Stomach smooth muscle (tissue), 2 donors: ENCODE data around the gene GSTO2.

ENCODE experiments used
- H3K27ac ChIP-seq: one replicate; pipeline ENCODE4 v1.7.0; 2013; ENCODE audit warnings: mild to moderate bottlenecking, low read length, inconsistent platforms
- H3K27me3 ChIP-seq, 2 donors: one replicate each; pipeline ENCODE4 v1.7.0; 2013; ENCODE audit warnings: low read length in 2 of 2; ENCODE audit not compliant: insufficient read depth in 2 of 2, control insufficient read depth in 1 of 2
- H3K36me3 ChIP-seq, 2 donors: one replicate each; pipeline ENCODE4 v1.7.0; 2013; ENCODE audit warnings: low read length in 2 of 2; ENCODE audit not compliant: control insufficient read depth in 2 of 2, insufficient read depth in 2 of 2
- H3K4me1 ChIP-seq: one replicate; pipeline ENCODE4 v1.7.0; 2013; ENCODE audit warnings: low read length; ENCODE audit not compliant: control insufficient read depth, insufficient read depth
- H3K4me3 ChIP-seq, 2 donors: one replicate each; pipeline ENCODE4 v1.7.0; 2013; ENCODE audit warnings: low read length in 2 of 2
- H3K9ac ChIP-seq, 2 donors: one replicate each; pipeline ENCODE4 v1.7.0; 2013; ENCODE audit warnings: low read length in 2 of 2, mild to moderate bottlenecking in 1 of 2
- H3K9me3 ChIP-seq, 2 donors: one replicate each; pipeline ENCODE4 v1.7.0; 2013; ENCODE audit warnings: low read length in 2 of 2; ENCODE audit not compliant: control insufficient read depth in 2 of 2
- donor health status: healthy.
- donor health status: Pancreatic carcinoma.

GSTO2 gene

GRCh38 chr10:104321226-104321625 is 52.2 kb downstream of the GSTO2 start:
- H3K36me3 ChIP-seq, result peaks cover 0 to 3% of the 10 kb centered on the region in 2 donors
- no peak overlapping the region for H3K4me3 ChIP-seq
- no peak overlapping the region for H3K27ac ChIP-seq
- H3K4me1 ChIP-seq, result peaks cover 81% of the 10 kb centered on the region
- no peaks in the 10 kb centered on the region for H3K27me3 ChIP-seq
- H3K9ac ChIP-seq, result no peak overlapping the region
- no peaks in the 10 kb centered on the region for H3K9me3 ChIP-seq

GRCh38 chr10:104321725-104322415 is 52.9 kb downstream of the GSTO2 start:
- peak overlapping the region in 1 of 2 donors; percentile 15 for H3K4me3 ChIP-seq
- peaks cover 82% of the 10 kb centered on the region for H3K4me1 ChIP-seq
- H3K27ac ChIP-seq, result no peak overlapping the region
- no peaks in the 10 kb centered on the region for H3K27me3 ChIP-seq
- H3K9ac ChIP-seq, result no peak overlapping the region
- H3K9me3 ChIP-seq, result no peaks in the 10 kb centered on the region
- peaks cover 0 to 2% of the 10 kb centered on the region in 2 donors for H3K36me3 ChIP-seq

GRCh38 chr10:104322416-104322782 is 53.4 kb downstream of the GSTO2 start:
- peaks cover 82% of the 10 kb centered on the region for H3K4me1 ChIP-seq
- H3K9ac ChIP-seq, result no peak overlapping the region
- H3K9me3 ChIP-seq, result no peaks in the 10 kb centered on the region
- no peak overlapping the region for H3K4me3 ChIP-seq
- H3K27me3 ChIP-seq, result no peaks in the 10 kb centered on the region
- no peak overlapping the region for H3K27ac ChIP-seq
- H3K36me3 ChIP-seq, result peaks cover 0 to 2% of the 10 kb centered on the region in 2 donors

- no peak overlapping the region for H3K9ac ChIP-seq
These were observed 54.1 kb downstream of the GSTO2 start for GRCh38 chr10:104323085-104323484.

GRCh38 chr10:104323760-104324201 is 54.8 kb downstream of the GSTO2 start:
- no peak overlapping the region for H3K4me3 ChIP-seq
- peaks cover 82% of the 10 kb centered on the region for H3K4me1 ChIP-seq
- no peak overlapping the region for H3K9ac ChIP-seq
- H3K9me3 ChIP-seq, result no peaks in the 10 kb centered on the region
- H3K27ac ChIP-seq, result no peak overlapping the region
- H3K27me3 ChIP-seq, result no peaks in the 10 kb centered on the region
- H3K36me3 ChIP-seq, result peaks cover 0 to 2% of the 10 kb centered on the region in 2 donors

More at GRCh38 chr10:104323085-104323484, 54.1 kb downstream of the GSTO2 start:
- Histone ChIP-seq H3K9me3 (no peaks in the 10 kb centered on the region), H3K4me1 (peaks cover 82% of the 10 kb centered on the region), H3K4me3 (no peak overlapping the region), H3K36me3 (peaks cover 0 to 2% of the 10 kb centered on the region in 2 donors), H3K27me3 (no peaks in the 10 kb centered on the region), H3K27ac (no peak overlapping the region)

GRCh38 chr10:104324221-104324686 is 55.3 kb downstream of the GSTO2 start:
- no peak overlapping the region for H3K9ac ChIP-seq
- no peaks in the 10 kb centered on the region for H3K9me3 ChIP-seq
- H3K36me3 ChIP-seq, result peaks cover 0 to 2% of the 10 kb centered on the region in 2 donors
- H3K4me1 ChIP-seq, result peaks cover 82% of the 10 kb centered on the region
- no peaks in the 10 kb centered on the region for H3K27me3 ChIP-seq
- no peak overlapping the region for H3K27ac ChIP-seq
- H3K4me3 ChIP-seq, result no peak overlapping the region

GRCh38 chr10:104324931-104325330 is 55.9 kb downstream of the GSTO2 start:
- H3K4me3 ChIP-seq, result no peak overlapping the region
- peak overlapping the region; percentile 58 for H3K27ac ChIP-seq
- peak overlapping the region in 1 of 2 donors; percentile 23 for H3K9ac ChIP-seq
- no peaks in the 10 kb centered on the region for H3K9me3 ChIP-seq
- no peaks in the 10 kb centered on the region for H3K27me3 ChIP-seq
- peaks cover 0 to 2% of the 10 kb centered on the region in 2 donors for H3K36me3 ChIP-seq
- peaks cover 82% of the 10 kb centered on the region for H3K4me1 ChIP-seq

GRCh38 chr10:104325436-104326435 is 56.8 kb downstream of the GSTO2 start:
- peak overlapping the region in 1 of 2 donors; percentile 22 for H3K4me3 ChIP-seq
- no peaks in the 10 kb centered on the region for H3K9me3 ChIP-seq
- H3K4me1 ChIP-seq, result peaks cover 87% of the 10 kb centered on the region
- H3K27ac ChIP-seq, result peak overlapping the region; percentile 58
- H3K9ac ChIP-seq, result peak overlapping the region; percentile 23 to 29
- peaks cover 0 to 2% of the 10 kb centered on the region in 2 donors for H3K36me3 ChIP-seq
- no peaks in the 10 kb centered on the region for H3K27me3 ChIP-seq

GRCh38 chr10:104326991-104327610 is 58.1 kb downstream of the GSTO2 start:
- peaks cover 0 to 2% of the 10 kb centered on the region in 2 donors for H3K36me3 ChIP-seq
- peak overlapping the region in 1 of 2 donors; percentile 61 for H3K4me3 ChIP-seq
- H3K27ac ChIP-seq, result no peak overlapping the region
- H3K4me1 ChIP-seq, result peaks cover 87% of the 10 kb centered on the region
- H3K9ac ChIP-seq, result no peak overlapping the region
- no peaks in the 10 kb centered on the region for H3K27me3 ChIP-seq
- H3K9me3 ChIP-seq, result no peaks in the 10 kb centered on the region
